GM19324 (cell line): ENCODE data around the gene KCNG4.

Experiments used
- ATAC-seq: cut with Tn5 transposase; IDR thresholded peaks from one replicate; pipeline ENCODE4 v1.9.1; 2021; ENCODE audit warnings: mild to moderate bottlenecking, moderate library complexity; ENCODE audit not compliant: unreplicated experiment, low FRiP score

The KCNG4 gene

GRCh38 chr16:84190731-84191388 lies 49.0 kb downstream of the KCNG4 start, which contains the start of gene ADAD2:
TSS of gene ADAD2 (plus strand) at chr16:84191157. CDS start at chr16:84191231, 74 bp downstream.
- no peak for ATAC-seq

- ATAC-seq, result peak; percentile 79
Observed at GRCh38 chr16:84186685-84187437, 53.0 kb downstream of the KCNG4 start, which contains the start of gene TAF1C. TSS of gene TAF1C (minus strand) at chr16:84187057. CDS start at chr16:84184988, 2,069 bp downstream.

GRCh38 chr16:84184775-84185174 lies 55.0 kb downstream of the KCNG4 start:
- no peak for ATAC-seq

- no peak for ATAC-seq
Observed at GRCh38 chr16:84183911-84184591, 55.8 kb downstream of the KCNG4 start.

GRCh38 chr16:84183572-84183875 lies 56.3 kb downstream of the KCNG4 start:
- no peak for ATAC-seq

GRCh38 chr16:84182680-84183571 lies 56.9 kb downstream of the KCNG4 start:
- no peak for ATAC-seq

GRCh38 chr16:84182104-84182503 lies 57.7 kb downstream of the KCNG4 start:
- ATAC-seq, result no peak

- no peak for ATAC-seq
Observed at GRCh38 chr16:84181144-84181915, 58.5 kb downstream of the KCNG4 start.

GRCh38 chr16:84180519-84181140 lies 59.2 kb downstream of the KCNG4 start:
- ATAC-seq, result no peak

- ATAC-seq, result no peak
Observed at GRCh38 chr16:84179612-84180320, 60.0 kb downstream of the KCNG4 start.

- ATAC-seq, result no peak
Observed at GRCh38 chr16:84178892-84179611, 60.8 kb downstream of the KCNG4 start.

GRCh38 chr16:84178146-84178765 lies 61.6 kb downstream of the KCNG4 start:
- ATAC-seq, result no peak

GRCh38 chr16:84177741-84178073 lies 62.1 kb downstream of the KCNG4 start:
- ATAC-seq, result no peak

- ATAC-seq, result no peak
Observed at GRCh38 chr16:84176192-84177053, 63.4 kb downstream of the KCNG4 start.

- peak; percentile 57 for ATAC-seq
Observed at GRCh38 chr16:84175350-84176081, 64.3 kb downstream of the KCNG4 start.

GRCh38 chr16:84174396-84174795 lies 65.4 kb downstream of the KCNG4 start:
- ATAC-seq, result no peak
